ENCODE measurements around the gene ZNF248.
"Not testable (repeated sequence)": the region's sequence is repeated elsewhere in the genome, so short reads cannot be mapped to it uniquely, and the experiment has no call there.

GRCh38 chr10:37738241-37738640 is 119.2 kb downstream of the ZNF248 start:
- TF ChIP-seq EZH2 (IDR thresholded peaks at IDR 0.05; ENCODE audit: insufficient read depth, poor library complexity, severe bottlenecking); EZH2phosphoT487 (IDR thresholded peaks at IDR 0.05; ENCODE audit: insufficient read depth, low read depth): not testable (repeated sequence)
